Body of pancreas (tissue), 4 donors: ENCODE results near the gene SDC3.

ENCODE experiments used
- POLR2A ChIP-seq, 3 donors: fragments of 450-650 bp; IDR thresholded peaks; one replicate each; pipeline ENCODE4 v1.6.1; 2016; ENCODE audit warnings: antibody characterized with exemption in 3 of 3, mild to moderate bottlenecking in 2 of 3
- TF ChIP-seq, protein P1 (sequence below), 7 experiments: fragments of 450-650 bp in 4 of 7; fragments of 200-600 bp in 3 of 7; sonication (generic) in 3 of 7; IDR thresholded peaks; one replicate each; pipeline ENCODE4 v1.5.1; 2016 to 2019; ENCODE audit warnings: antibody characterized with exemption in 7 of 7

DNA sequence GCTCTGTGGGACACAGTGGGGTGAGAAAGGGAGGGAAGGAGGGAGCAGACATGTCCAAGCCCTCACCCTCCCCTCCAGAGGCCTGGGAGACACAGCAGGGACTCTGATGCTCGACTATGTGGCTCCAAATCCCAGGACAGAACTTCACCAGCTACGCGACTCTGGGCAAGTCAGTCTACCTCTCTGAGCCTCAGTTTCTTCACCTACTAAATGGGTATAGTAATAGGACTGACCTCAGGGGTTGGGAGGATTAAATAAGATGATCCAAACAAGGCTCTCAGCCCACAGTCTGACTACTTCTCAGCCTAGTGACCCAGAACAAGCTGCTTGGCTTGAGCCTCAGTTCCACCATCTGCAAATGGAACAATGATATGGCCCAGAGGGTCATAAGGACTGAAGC, 19.6 kb downstream of the SDC3 start:
- TF ChIP-seq, protein P1, sequence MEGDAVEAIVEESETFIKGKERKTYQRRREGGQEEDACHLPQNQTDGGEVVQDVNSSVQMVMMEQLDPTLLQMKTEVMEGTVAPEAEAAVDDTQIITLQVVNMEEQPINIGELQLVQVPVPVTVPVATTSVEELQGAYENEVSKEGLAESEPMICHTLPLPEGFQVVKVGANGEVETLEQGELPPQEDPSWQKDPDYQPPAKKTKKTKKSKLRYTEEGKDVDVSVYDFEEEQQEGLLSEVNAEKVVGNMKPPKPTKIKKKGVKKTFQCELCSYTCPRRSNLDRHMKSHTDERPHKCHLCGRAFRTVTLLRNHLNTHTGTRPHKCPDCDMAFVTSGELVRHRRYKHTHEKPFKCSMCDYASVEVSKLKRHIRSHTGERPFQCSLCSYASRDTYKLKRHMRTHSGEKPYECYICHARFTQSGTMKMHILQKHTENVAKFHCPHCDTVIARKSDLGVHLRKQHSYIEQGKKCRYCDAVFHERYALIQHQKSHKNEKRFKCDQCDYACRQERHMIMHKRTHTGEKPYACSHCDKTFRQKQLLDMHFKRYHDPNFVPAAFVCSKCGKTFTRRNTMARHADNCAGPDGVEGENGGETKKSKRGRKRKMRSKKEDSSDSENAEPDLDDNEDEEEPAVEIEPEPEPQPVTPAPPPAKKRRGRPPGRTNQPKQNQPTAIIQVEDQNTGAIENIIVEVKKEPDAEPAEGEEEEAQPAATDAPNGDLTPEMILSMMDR (IDR thresholded peaks at IDR 0.05) = no peak
- TF ChIP-seq POLR2A (IDR thresholded peaks at IDR 0.05) = no peak
